Body of pancreas (tissue), 4 donors: ENCODE results near the gene IL4R.

ENCODE experiments used
- POLR2A ChIP-seq, 3 donors: fragments of 450-650 bp; IDR thresholded peaks; one replicate each; pipeline ENCODE4 v1.6.1; 2016; ENCODE audit warnings: antibody characterized with exemption in 3 of 3, mild to moderate bottlenecking in 2 of 3
- TF ChIP-seq, protein P1 (sequence below), 7 experiments: fragments of 450-650 bp in 4 of 7; fragments of 200-600 bp in 3 of 7; sonication (generic) in 3 of 7; IDR thresholded peaks; one replicate each; pipeline ENCODE4 v1.5.1; 2016 to 2019; ENCODE audit warnings: antibody characterized with exemption in 7 of 7

GRCh38 chr16:27402569-27402963, 88.8 kb downstream of the IL4R start:
- TF ChIP-seq, protein P1, sequence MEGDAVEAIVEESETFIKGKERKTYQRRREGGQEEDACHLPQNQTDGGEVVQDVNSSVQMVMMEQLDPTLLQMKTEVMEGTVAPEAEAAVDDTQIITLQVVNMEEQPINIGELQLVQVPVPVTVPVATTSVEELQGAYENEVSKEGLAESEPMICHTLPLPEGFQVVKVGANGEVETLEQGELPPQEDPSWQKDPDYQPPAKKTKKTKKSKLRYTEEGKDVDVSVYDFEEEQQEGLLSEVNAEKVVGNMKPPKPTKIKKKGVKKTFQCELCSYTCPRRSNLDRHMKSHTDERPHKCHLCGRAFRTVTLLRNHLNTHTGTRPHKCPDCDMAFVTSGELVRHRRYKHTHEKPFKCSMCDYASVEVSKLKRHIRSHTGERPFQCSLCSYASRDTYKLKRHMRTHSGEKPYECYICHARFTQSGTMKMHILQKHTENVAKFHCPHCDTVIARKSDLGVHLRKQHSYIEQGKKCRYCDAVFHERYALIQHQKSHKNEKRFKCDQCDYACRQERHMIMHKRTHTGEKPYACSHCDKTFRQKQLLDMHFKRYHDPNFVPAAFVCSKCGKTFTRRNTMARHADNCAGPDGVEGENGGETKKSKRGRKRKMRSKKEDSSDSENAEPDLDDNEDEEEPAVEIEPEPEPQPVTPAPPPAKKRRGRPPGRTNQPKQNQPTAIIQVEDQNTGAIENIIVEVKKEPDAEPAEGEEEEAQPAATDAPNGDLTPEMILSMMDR (IDR thresholded peaks at IDR 0.05): no peak
- no peak for TF ChIP-seq POLR2A (IDR thresholded peaks at IDR 0.05)
